Duodenal mucosa (tissue), 2 donors: ENCODE data around the gene MCF2L.

ENCODE experiments used
- H3K27ac ChIP-seq: one replicate; pipeline ENCODE4 v1.7.0; 2013; ENCODE audit warnings: low read depth, low read length
- H3K27me3 ChIP-seq, 2 donors: one replicate each; pipeline ENCODE4 v1.7.0; 2013; ENCODE audit warnings: low read length in 2 of 2, control low read depth in 1 of 2; ENCODE audit not compliant: insufficient read depth in 2 of 2, control insufficient read depth in 1 of 2
- H3K36me3 ChIP-seq, 2 donors: one replicate each; pipeline ENCODE4 v1.7.0; 2013; ENCODE audit warnings: low read length in 2 of 2, control low read depth in 1 of 2; ENCODE audit not compliant: insufficient read depth in 2 of 2, control insufficient read depth in 1 of 2
- H3K4me1 ChIP-seq, 2 donors: one replicate each; pipeline ENCODE4 v1.7.0; 2013; ENCODE audit warnings: low read length in 2 of 2, control low read depth in 1 of 2; ENCODE audit not compliant: insufficient read depth in 2 of 2, control insufficient read depth in 1 of 2
- H3K4me3 ChIP-seq, 2 donors: one replicate each; pipeline ENCODE4 v1.7.0; 2013; ENCODE audit warnings: low read length in 2 of 2, low read depth in 1 of 2
- H3K9ac ChIP-seq, 2 donors: one replicate each; pipeline ENCODE4 v1.7.0; 2013; ENCODE audit warnings: low read length in 2 of 2, low read depth in 1 of 2
- H3K9me3 ChIP-seq, 2 donors: one replicate each; pipeline ENCODE4 v1.7.0; 2013; ENCODE audit warnings: low read length in 2 of 2, control low read depth in 1 of 2; ENCODE audit not compliant: control insufficient read depth in 1 of 2

The MCF2L gene

DNA sequence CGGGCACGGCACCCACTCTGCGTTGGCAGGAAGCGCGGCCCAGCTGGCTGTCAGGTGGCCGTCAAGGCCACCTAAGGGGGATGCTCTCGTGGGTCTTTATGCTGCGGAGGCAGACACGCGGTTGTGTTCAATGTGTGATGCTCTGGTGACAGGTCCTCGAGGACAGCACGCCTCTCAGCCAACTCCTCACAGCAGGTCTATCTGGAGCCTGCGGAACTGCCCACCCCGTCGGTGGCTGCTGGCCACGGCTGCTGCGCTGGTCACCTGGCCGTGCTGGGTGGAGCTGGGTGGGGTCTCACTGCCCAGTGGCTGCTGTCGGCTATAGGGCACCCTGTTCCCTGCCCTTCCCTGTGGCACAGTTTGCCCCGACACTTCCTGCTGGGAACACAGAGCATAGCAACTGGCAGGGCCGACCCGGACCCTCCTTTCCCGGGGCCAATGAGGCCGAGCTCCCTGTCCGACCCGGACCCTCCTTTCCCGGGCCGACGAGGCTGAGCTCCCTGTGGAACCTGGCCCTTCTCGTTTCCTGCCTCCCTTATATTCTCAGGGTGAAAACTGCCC is 122.3 kb downstream of the MCF2L start:
- Histone ChIP-seq H3K27me3 (no peaks in the 10 kb centered on the region), H3K9me3 (no peaks in the 10 kb centered on the region), H3K27ac (no peak overlapping the region), H3K36me3 (peaks cover 0 to 7% of the 10 kb centered on the region in 2 donors), H3K9ac (no peak overlapping the region), H3K4me3 (no peak overlapping the region), H3K4me1 (no peaks in the 10 kb centered on the region)

DNA sequence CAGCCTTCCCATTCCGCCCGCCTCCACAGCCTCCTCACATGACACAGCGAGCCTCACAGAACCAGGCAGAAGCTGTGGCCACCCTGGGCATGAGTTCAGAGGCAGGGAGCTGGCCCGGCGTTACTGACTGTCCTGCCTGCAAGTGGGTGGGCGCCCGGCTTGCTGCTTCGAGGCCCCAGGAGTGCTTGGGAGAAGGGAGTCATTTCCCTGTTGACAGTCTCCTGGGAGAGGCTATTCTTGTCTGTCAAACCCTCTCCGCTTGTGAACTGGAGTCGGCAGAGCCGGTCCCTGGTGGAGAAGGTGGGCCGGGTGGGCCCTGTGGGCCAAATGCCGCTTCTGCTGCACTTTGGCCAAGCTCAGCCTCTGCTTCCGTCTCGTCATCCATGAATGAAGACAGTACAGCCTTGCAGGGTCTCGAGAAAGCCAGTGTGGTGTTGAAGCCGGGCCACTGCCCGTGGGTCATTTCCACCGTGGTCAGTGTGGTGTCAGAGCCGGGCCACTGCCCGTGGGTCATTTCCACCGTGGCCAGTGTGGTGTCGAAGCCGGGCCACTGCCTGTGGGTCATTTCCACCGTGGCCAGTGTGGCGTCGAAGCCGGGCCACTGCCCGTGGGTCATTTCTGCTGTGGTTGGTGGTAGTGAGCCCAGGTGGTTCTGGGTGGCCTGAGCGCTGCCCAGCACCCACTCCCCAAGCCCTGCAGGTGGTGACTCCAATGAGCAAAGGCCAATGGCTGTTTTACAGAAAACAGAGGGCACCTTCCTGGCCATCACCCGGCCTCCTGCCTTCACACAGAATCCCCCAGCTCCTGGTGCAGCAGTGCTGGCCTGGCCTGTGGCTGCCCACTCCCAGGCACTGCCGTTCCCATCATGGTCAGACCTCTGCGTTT is 123.1 kb downstream of the MCF2L start:
- peaks cover 0 to 7% of the 10 kb centered on the region in 2 donors for H3K36me3 ChIP-seq
- no peaks in the 10 kb centered on the region for H3K9me3 ChIP-seq
- no peaks in the 10 kb centered on the region for H3K27me3 ChIP-seq
- no peak overlapping the region for H3K27ac ChIP-seq
- no peaks in the 10 kb centered on the region for H3K4me1 ChIP-seq
- H3K9ac ChIP-seq: no peak overlapping the region
- no peak overlapping the region for H3K4me3 ChIP-seq

DNA sequence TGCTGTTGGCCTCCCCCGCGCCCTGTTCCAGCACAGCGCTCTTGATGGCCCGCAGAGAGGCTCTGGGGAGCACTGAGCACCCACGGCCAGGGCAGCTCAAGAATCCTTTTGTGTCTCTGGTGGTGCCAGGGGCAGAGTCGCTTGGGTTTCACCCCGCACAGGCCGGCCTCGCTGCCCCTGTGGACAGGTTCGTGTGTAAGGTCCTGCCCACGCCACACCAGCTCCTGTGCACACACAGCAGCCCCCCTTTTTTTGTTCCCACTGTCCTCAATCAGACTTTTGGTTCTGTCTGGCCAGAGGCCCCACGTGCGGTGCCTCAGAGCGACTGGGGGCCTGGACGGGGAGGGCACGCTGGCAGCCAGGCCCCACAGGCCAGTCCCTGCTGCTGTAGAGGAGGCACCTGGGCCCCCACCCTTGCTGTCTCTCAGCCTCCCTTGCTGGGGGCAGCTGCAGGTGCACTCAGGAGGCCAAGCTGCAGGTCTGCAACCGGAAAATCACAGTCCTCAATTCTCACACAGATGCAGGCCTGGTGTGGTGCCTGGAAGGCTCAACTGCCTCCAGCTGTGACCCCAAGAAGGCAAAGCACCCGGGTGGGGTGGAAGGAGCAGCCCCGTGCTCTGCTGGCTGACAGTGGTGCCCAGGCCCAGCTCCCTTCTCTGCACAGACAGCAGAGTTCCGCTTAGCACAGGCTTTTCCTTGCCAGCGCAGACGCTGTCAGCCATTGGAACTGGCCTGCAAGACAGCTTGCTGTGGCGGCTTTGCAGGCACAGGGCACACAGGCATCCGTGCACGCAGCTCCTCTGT is 124.0 kb downstream of the MCF2L start:
- Histone ChIP-seq H3K27me3 (no peaks in the 10 kb centered on the region), H3K9me3 (no peaks in the 10 kb centered on the region), H3K9ac (no peak overlapping the region), H3K4me1 (no peaks in the 10 kb centered on the region), H3K36me3 (peaks cover 0 to under 1% of the 10 kb centered on the region in 2 donors), H3K4me3 (no peak overlapping the region), H3K27ac (no peak overlapping the region)

DNA sequence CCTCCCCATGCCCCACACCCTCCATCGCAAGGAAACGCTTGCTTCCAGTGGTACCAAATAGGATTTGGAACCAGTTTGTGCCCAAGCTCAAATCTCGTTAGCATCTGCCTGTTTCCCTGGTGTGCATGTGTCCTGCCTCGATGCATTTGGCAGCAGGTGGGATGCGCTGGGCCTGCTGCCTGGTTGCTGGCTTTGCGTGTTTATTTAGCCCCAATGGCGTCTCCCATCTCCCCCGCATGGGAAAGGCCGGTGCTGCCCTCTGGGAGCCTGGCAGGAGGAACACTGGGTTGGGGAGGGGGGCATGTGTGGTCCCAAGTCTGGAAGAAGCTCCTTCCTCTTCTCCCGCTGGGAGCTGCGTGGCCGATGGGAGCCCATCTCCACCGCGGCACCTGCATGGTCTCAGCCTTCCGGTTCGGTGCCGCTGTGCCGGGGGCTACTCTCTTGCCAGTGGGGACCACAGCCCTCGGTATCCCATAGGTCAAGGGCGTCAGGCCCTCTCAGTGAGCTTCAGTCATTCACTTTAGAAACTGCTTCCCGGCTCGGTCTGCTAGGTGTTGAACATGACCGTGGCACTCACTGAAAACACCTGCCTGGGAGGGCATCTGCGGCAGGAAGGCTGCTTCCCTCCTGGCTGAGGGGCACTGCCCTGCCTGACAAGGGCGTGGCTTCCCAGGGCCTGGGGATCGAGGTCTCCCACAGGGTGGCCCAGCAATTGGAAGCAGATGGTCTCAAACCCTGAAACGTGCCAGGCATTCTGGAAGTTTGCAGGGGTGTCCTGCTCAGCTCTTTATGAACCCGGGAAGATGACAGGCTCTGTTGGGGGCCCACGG is 124.8 kb downstream of the MCF2L start:
- Histone ChIP-seq H3K9ac (no peak overlapping the region), H3K9me3 (no peaks in the 10 kb centered on the region), H3K4me3 (no peak overlapping the region), H3K27me3 (no peaks in the 10 kb centered on the region), H3K4me1 (no peaks in the 10 kb centered on the region), H3K27ac (no peak overlapping the region), H3K36me3 (no peaks in the 10 kb centered on the region)

DNA sequence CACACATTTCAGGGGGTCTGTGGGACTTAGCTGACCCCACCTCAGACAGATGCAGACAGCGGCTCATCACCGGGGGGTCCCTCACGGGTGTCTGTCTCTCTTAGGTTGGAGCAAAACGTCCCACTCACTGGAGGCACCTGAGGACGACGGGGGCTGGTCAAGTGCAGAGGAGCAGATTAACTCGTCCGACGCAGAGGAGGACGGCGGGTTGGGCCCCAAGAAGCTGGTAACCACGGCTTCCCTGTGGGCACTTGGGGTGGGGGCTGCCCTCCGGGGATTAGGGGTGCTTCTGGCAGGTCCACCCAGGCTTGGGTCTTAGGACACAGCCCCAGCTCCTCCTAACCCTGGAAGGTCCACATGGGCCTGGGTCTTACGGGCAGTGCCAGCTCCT is 125.4 kb downstream of the MCF2L start:
- no peak overlapping the region for H3K9ac ChIP-seq
- H3K27me3 ChIP-seq: no peaks in the 10 kb centered on the region
- H3K27ac ChIP-seq: no peak overlapping the region
- H3K4me1 ChIP-seq: no peaks in the 10 kb centered on the region
- no peaks in the 10 kb centered on the region for H3K36me3 ChIP-seq
- H3K9me3 ChIP-seq: no peaks in the 10 kb centered on the region
- no peak overlapping the region for H3K4me3 ChIP-seq

DNA sequence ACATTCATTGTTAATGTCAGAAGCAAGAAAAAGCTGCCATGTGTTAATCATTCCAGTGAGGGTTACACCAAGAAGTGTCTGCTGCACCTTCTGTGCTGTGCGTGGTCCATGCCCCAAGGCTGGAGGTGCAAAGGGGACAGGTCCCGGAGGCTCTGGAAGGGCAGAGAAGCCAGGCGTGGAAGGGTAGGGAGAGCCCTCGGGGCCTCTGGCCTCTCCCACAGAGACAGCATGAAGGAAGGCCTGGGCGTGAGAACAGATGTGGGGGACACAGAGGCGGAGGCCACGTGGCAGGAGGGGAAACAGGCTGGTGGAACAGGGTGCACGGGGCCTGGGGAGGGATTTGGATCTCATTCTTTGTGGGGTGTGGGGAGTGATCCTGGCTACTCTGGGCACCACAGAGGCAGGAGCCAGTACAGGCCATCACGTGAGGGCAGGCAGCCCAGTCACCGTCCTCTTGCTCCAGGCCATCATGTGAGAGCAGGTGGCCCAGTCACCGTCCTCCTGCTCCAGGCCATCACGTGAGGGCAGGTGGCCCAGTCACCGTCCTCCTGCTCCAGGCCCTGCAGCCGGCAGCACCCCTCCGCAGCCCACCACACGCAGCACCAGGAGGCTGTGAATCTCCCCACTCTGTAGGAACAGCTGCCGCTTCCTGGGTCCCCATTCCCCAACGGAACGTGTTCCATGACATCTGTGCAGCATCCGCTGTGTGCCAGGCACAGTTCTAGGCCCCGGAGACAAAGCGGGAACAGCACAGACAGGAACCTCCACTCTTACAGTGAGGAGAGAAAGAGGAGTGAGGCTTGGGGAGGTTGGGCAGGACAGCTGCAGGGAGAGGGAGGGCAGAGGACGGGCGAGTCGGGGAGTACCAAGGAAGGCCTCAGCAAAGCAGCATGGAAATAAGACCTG is 126.4 kb downstream of the MCF2L start:
- H3K9me3 ChIP-seq: no peaks in the 10 kb centered on the region
- H3K4me1 ChIP-seq: no peaks in the 10 kb centered on the region
- no peaks in the 10 kb centered on the region for H3K27me3 ChIP-seq
- H3K9ac ChIP-seq: no peak overlapping the region
- H3K36me3 ChIP-seq: no peaks in the 10 kb centered on the region
- H3K4me3 ChIP-seq: no peak overlapping the region
- no peak overlapping the region for H3K27ac ChIP-seq

- no peak overlapping the region for H3K27ac ChIP-seq
- H3K4me3 ChIP-seq: no peak overlapping the region
- H3K4me1 ChIP-seq: no peaks in the 10 kb centered on the region
- no peak overlapping the region for H3K9ac ChIP-seq
- no peaks in the 10 kb centered on the region for H3K9me3 ChIP-seq
- no peaks in the 10 kb centered on the region for H3K36me3 ChIP-seq
- no peaks in the 10 kb centered on the region for H3K27me3 ChIP-seq
Observed at GRCh38 chr13:113096052-113096744, 127.2 kb downstream of the MCF2L start.

- no peak overlapping the region for H3K9ac ChIP-seq
- H3K27ac ChIP-seq: no peak overlapping the region
- no peaks in the 10 kb centered on the region for H3K27me3 ChIP-seq
- H3K36me3 ChIP-seq: no peaks in the 10 kb centered on the region
- no peaks in the 10 kb centered on the region for H3K9me3 ChIP-seq
- no peak overlapping the region for H3K4me3 ChIP-seq
- H3K4me1 ChIP-seq: no peaks in the 10 kb centered on the region
Observed at GRCh38 chr13:113096745-113097305, 127.8 kb downstream of the MCF2L start.
